HFFc6 (cell line): ENCODE data around the gene ADNP2. TPM values are rescaled to one million over a fixed set of nuclear protein-coding genes. Genes with fewer than 3 reads are reported as not detected.

Experiments used
- DNase-seq: peaks from one replicate; pipeline ENCODE4 v3.0.0-alpha.2; 2018
- H3K27ac Mint-ChIP-seq: 2 replicates; pipeline ENCODE4 v1.8.0; 2020; ENCODE audit warnings: mild to moderate bottlenecking, mixed read lengths
- H3K27me3 Mint-ChIP-seq: 2 replicates; pipeline ENCODE4 v1.8.0; 2021; ENCODE audit warnings: mild to moderate bottlenecking, moderate library complexity, mixed read lengths; ENCODE audit not compliant: insufficient read depth
- H3K36me3 Mint-ChIP-seq: 2 replicates; pipeline ENCODE4 v1.8.0; 2021; ENCODE audit warnings: low read depth, mixed read lengths
- H3K4me1 Mint-ChIP-seq: 2 replicates; pipeline ENCODE4 v1.8.0; 2020; ENCODE audit warnings: low read depth, mixed read lengths
- H3K4me3 Mint-ChIP-seq: 2 replicates; pipeline ENCODE4 v1.8.0; 2020; ENCODE audit warnings: mild to moderate bottlenecking, moderate library complexity, mixed read lengths
- H3K9me3 Mint-ChIP-seq: 2 replicates; pipeline ENCODE4 v1.8.0; 2020; ENCODE audit warnings: mild to moderate bottlenecking, mixed read lengths
- total RNA-seq, 6 experiments: library from RNA; stranded (reverse); fragmentation: NEBNext Ultra II Directional; extraction: Animal tissue kit (Norgen Biotek cat#: 25700); gene quantifications; 2 replicates in 1 of 6; 3 replicates in 5 of 6; pipeline ENCODE4 v1.2.3, GENCODE V29; 2021
- TF ChIP-seq, protein P1 (sequence below): fragments of 200-600 bp; sonication (generic); IDR thresholded peaks from 2 replicates; pipeline ENCODE4 v1.5.0; 2021; ENCODE audit warnings: antibody characterized with exemption, mild to moderate bottlenecking

Gene ADNP2
- total RNA-seq, 6 experiments from 2014 or later = 11.5 to 15.6 (median 14.3) TPM

GRCh38 chr18:80126797-80127196, 17.7 kb downstream of the ADNP2 start:
- Mint-ChIP-seq H3K27ac (no peak overlapping the region), H3K27me3 (no peaks in the 10 kb centered on the region), H3K4me1 (peaks cover 17% of the 10 kb centered on the region; the same call in 1 of the 2 replicates)

DNA sequence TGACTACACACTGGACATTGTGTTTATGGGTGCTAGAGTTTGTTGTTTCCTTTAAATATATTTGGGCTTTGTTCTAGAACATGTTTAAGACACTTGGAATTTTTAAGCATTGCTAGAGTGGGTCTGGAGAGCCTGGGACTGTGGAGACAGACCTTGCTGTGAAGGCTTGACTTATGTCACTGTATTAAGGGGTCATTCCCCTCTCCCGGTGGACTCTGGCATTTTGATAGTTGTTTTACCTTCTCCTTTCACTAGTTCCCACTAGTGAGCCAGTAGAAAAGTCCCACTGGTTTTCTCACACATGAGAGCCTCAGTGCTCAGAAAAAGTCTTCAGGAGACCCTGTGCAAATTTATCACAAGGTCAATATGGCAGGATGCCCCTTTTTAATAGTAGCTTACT, 18.6 kb downstream of the ADNP2 start:
- Mint-ChIP-seq H3K27ac (no peak overlapping the region), H3K36me3 (peaks cover 11% of the 10 kb centered on the region), H3K9me3 (no peaks in the 10 kb centered on the region), H3K4me3 (no peak overlapping the region), H3K4me1 (peaks cover 17% of the 10 kb centered on the region; the same call in 1 of the 2 replicates), H3K27me3 (no peaks in the 10 kb centered on the region)
- TF ChIP-seq, protein P1, sequence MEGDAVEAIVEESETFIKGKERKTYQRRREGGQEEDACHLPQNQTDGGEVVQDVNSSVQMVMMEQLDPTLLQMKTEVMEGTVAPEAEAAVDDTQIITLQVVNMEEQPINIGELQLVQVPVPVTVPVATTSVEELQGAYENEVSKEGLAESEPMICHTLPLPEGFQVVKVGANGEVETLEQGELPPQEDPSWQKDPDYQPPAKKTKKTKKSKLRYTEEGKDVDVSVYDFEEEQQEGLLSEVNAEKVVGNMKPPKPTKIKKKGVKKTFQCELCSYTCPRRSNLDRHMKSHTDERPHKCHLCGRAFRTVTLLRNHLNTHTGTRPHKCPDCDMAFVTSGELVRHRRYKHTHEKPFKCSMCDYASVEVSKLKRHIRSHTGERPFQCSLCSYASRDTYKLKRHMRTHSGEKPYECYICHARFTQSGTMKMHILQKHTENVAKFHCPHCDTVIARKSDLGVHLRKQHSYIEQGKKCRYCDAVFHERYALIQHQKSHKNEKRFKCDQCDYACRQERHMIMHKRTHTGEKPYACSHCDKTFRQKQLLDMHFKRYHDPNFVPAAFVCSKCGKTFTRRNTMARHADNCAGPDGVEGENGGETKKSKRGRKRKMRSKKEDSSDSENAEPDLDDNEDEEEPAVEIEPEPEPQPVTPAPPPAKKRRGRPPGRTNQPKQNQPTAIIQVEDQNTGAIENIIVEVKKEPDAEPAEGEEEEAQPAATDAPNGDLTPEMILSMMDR = no peak
- DNase-seq = no peak

More at GRCh38 chr18:80126797-80127196, 17.7 kb downstream of the ADNP2 start:
- peaks cover 11% of the 10 kb centered on the region for H3K36me3 Mint-ChIP-seq
- no peak for DNase-seq
- H3K4me3 Mint-ChIP-seq = no peak overlapping the region
- TF ChIP-seq, protein P1 = no peak
- no peaks in the 10 kb centered on the region for H3K9me3 Mint-ChIP-seq

GRCh38 chr18:80129672-80130367, 20.8 kb downstream of the ADNP2 start:
- DNase-seq = no peak
- no peaks in the 10 kb centered on the region for H3K9me3 Mint-ChIP-seq
- H3K27me3 Mint-ChIP-seq = no peaks in the 10 kb centered on the region
- H3K4me1 Mint-ChIP-seq = peaks cover 17% of the 10 kb centered on the region; the same call in 1 of the 2 replicates
- H3K27ac Mint-ChIP-seq = no peak overlapping the region
- H3K36me3 Mint-ChIP-seq = peaks cover 27% of the 10 kb centered on the region
- TF ChIP-seq, protein P1 = no peak
- no peak overlapping the region for H3K4me3 Mint-ChIP-seq

- Mint-ChIP-seq H3K27ac (no peak overlapping the region), H3K4me3 (no peak overlapping the region), H3K4me1 (peaks cover 17% of the 10 kb centered on the region; the same call in 1 of the 2 replicates), H3K36me3 (peaks cover 34% of the 10 kb centered on the region), H3K27me3 (no peaks in the 10 kb centered on the region), H3K9me3 (no peaks in the 10 kb centered on the region)
- TF ChIP-seq, protein P1 = no peak
- DNase-seq = no peak
These were observed 21.5 kb downstream of the ADNP2 start for GRCh38 chr18:80130555-80130954.

- Mint-ChIP-seq H3K9me3 (no peaks in the 10 kb centered on the region), H3K36me3 (peaks cover 39% of the 10 kb centered on the region), H3K4me1 (0 out of 2 replicates have a peak, but pooled peaks cover 5% of the 10 kb centered on the region), H3K27me3 (no peaks in the 10 kb centered on the region), H3K4me3 (no peak overlapping the region), H3K27ac (no peak overlapping the region; the same call in 1 of the 2 replicates)
- TF ChIP-seq, protein P1 = no peak
- DNase-seq = no peak
These were observed 23.2 kb downstream of the ADNP2 start for GRCh38 chr18:80132180-80132812.
